BJ (cell line): ENCODE measurements around the gene CTTNBP2. TPM values are rescaled to one million over a fixed set of nuclear protein-coding genes. Genes with fewer than 3 reads are reported as not detected.

Experiments used
- CTCF ChIA-PET: fragments of 350-600 bp; formaldehyde crosslinking; extraction: SDS; loops from one replicate; lab custom pipeline; 2021; ENCODE audit warnings: antibody characterized with exemption, inconsistent platforms; lab: Yijun Ruan, JAX
- POLR2A ChIA-PET: fragments of 300-600 bp; sonication (Branson Sonifier 250); formaldehyde crosslinking; extraction: SDS; loops from one replicate; lab custom pipeline; 2021; ENCODE audit warnings: antibody characterized with exemption; lab: Charles Lee
- DNase-seq: peaks from one replicate; pipeline ENCODE4 v3.0.0-alpha.2; 2011; ENCODE audit warnings: low read depth
- H3K27me3 ChIP-seq: 2 replicates; pipeline ENCODE4 v1.6.0; 2011; ENCODE audit warnings: low read length; ENCODE audit not compliant: control insufficient read depth, insufficient read depth
- H3K36me3 ChIP-seq: 2 replicates; pipeline ENCODE4 v1.5.1; 2011; ENCODE audit warnings: low read length; ENCODE audit not compliant: control insufficient read depth, insufficient read depth
- H3K4me3 ChIP-seq: 2 replicates; pipeline ENCODE4 v1.5.1; 2011; ENCODE audit warnings: low read depth, mild to moderate bottlenecking, control low read depth, low read length
- CTCF ChIP-seq: IDR thresholded peaks from 2 replicates; pipeline ENCODE4 v1.5.1; 2011; ENCODE audit warnings: low read depth, mild to moderate bottlenecking, control low read depth, inconsistent platforms, low read length, moderate library complexity; ENCODE audit not compliant: insufficient read depth
- polyA plus RNA-seq: library from polyadenylated mRNA; depleted of rRNA; stranded (reverse); fragments of >200 nt; gene quantifications from 2 replicates; pipeline ENCODE4 v1.2.3, GENCODE V29; 2011

CTTNBP2 gene
- polyA plus RNA-seq, 1 experiment: 0.34 TPM

DNA sequence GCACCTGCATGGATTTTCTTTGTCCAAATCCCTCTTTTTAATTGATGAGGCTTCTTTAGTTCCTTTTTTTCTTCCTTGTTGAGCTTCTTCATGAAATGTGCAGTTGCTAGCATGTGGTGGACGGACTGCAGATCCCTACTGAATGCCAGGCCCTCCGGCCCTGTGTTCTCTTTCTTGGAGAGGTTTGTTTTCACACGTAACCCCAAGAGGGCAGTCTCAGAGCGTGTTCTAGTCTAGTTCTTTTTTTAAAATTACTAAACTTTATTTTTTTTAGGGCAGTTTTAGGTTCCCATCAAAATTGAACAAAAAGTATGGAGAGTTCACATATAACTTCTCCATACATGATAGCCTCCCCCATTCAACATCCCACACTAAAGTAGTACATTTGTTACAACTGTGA is 203.4 kb downstream of the CTTNBP2 start:
- no peak for DNase-seq
- POLR2A ChIA-PET: no interaction called here
- CTCF ChIA-PET: interaction anchor here (0.6 to 0.9 kb wide), 3 partner anchors 45 to 231 kb away, joined by 3 read pairs; no protein-coding TSS in a partner anchor
- Histone ChIP-seq H3K4me3 (no peak overlapping the region), H3K36me3 (no peaks in the 10 kb centered on the region), H3K27me3 (no peaks in the 10 kb centered on the region)
- TF ChIP-seq CTCF: 0 out of 2 replicates have a peak, but pooled peaks have one; percentile 3

GRCh38 chr7:117667456-117667855 is 205.8 kb downstream of the CTTNBP2 start:
- ChIA-PET POLR2A (no interaction called here), CTCF (interaction anchor here (1.4 kb wide), 1 partner anchor 208 kb away, joined by 6 read pairs; no protein-coding TSS in a partner anchor)
- no peak for DNase-seq

DNA sequence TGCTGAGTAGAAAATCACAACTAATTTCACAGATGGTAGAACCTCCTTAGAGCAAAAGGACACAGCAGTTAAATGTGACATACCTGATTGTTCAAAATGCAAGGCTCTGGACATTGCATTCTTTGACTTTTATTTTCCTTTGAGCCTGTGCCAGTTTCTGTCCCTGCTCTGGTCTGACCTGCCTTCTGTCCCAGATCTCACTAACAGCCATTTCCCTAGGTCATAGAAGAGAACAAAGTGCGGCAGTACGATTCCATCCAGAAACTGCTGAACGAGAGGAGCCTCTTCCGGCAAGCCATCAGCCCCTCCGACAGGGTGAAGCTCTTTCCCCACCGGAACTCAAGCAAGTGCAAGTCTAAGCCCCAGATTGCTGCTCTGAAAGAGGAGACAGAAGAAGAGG is 206.6 kb downstream of the CTTNBP2 start:
- Histone ChIP-seq H3K36me3 (no peaks in the 10 kb centered on the region), H3K4me3 (no peak overlapping the region), H3K27me3 (no peaks in the 10 kb centered on the region)
- ChIA-PET CTCF (interaction anchor here (1.4 kb wide), 1 partner anchor 207 kb away, joined by 6 read pairs; no protein-coding TSS in a partner anchor), POLR2A (interaction anchor here (0.5 kb wide), 1 partner anchor 9 kb away, joined by 4 read pairs; no protein-coding TSS in a partner anchor)
- TF ChIP-seq CTCF: no peak
- DNase-seq: no peak

More at GRCh38 chr7:117667456-117667855, 205.8 kb downstream of the CTTNBP2 start:
- no peaks in the 10 kb centered on the region for H3K27me3 ChIP-seq
- no peaks in the 10 kb centered on the region for H3K36me3 ChIP-seq
- H3K4me3 ChIP-seq: no peak overlapping the region
- TF ChIP-seq CTCF: no peak

GRCh38 chr7:117666031-117666430 is 207.2 kb downstream of the CTTNBP2 start:
- no peak overlapping the region for H3K4me3 ChIP-seq
- ChIA-PET CTCF (no interaction called here), POLR2A (interaction anchor here (0.5 kb wide), 1 partner anchor 657 kb away, joined by 19 read pairs; no protein-coding TSS in a partner anchor)
- H3K27me3 ChIP-seq: no peaks in the 10 kb centered on the region; the same call in 1 of the 2 replicates
- no peaks in the 10 kb centered on the region for H3K36me3 ChIP-seq
- no peak for TF ChIP-seq CTCF
- DNase-seq: no peak

DNA sequence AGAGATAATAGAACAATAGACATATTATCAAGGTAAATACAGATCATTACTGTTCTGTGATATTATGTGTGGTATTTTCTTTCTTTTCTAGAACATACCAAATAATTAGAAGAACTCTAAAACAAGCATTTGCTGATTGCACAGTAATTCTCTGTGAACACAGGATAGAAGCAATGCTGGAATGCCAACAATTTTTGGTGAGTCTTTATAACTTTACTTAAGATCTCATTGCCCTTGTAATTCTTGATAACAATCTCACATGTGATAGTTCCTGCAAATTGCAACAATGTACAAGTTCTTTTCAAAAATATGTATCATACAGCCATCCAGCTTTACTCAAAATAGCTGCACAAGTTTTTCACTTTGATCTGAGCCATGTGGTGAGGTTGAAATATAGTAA is 207.9 kb downstream of the CTTNBP2 start:
- no peak for DNase-seq
- CTCF ChIA-PET: interaction anchor here (1.3 kb wide), 1 partner anchor 8 kb away, joined by 3 read pairs; no protein-coding TSS in a partner anchor
- H3K27me3 ChIP-seq: no peaks in the 10 kb centered on the region; the same call in 1 of the 2 replicates
- H3K4me3 ChIP-seq: no peak overlapping the region
- POLR2A ChIA-PET: interaction anchor here (0.5 kb wide), 1 partner anchor 657 kb away, joined by 19 read pairs; no protein-coding TSS in a partner anchor
- no peak for TF ChIP-seq CTCF
- H3K36me3 ChIP-seq: no peaks in the 10 kb centered on the region
